ENCODE measurements around the gene RNF11.

RNF11 gene

DNA sequence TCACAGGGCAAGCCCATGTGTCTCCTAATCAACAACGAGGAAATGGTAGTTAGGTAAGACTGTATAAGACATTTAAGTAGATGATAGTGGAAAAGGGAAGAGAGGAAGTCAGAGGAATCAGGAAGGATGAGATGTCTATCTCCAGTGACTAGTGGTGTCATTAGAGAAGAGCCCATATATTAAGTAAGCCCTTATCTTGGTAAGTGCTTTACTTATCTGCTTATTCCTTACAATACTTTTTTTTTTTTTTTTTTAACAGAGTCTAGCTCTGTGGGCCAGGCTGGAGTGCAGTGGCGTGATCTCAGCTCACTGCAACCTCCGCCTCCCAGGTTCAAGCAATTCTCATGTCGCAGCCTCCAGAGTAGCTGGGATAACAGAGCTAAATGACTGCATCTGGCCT lies 29.5 kb downstream of the RNF11 start:
- DNase-seq (ENCODE audit: low spot score) = no peak

- DNase-seq (ENCODE audit: low spot score) = no peak
Measured at GRCh38 chr1:51266181-51266580, 30.1 kb downstream of the RNF11 start.

DNA sequence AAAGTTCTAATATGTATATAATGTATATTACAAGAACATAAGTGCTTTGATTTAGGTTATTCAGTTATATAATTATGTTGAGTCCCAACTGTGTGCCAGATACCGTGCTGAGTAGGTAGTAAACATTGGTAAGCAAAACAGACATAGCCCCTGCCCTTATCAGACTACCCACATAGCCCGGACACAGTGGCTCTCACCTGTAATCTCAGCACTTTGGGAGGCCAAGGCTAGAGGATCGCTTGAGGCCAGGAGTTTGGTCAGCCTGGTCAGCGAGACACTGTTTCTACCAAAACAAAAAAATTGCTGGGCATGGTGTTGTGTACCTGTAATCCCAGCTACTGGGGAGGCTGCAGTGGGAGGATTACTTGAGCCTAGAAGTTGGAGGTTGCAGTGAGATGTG lies 30.7 kb downstream of the RNF11 start:
- DNase-seq (ENCODE audit: low spot score) = no peak

GRCh38 chr1:51268634-51269033 lies 32.6 kb downstream of the RNF11 start:
- no peak for DNase-seq (ENCODE audit: low spot score)

GRCh38 chr1:51270751-51271150 lies 34.7 kb downstream of the RNF11 start:
- no peak for DNase-seq (ENCODE audit: low spot score)

- no peak for DNase-seq (ENCODE audit: low spot score)
Measured at GRCh38 chr1:51272916-51273315, 36.8 kb downstream of the RNF11 start.

GRCh38 chr1:51274676-51275075 lies 38.6 kb downstream of the RNF11 start:
- DNase-seq (ENCODE audit: low spot score) = no peak

- no peak for DNase-seq (ENCODE audit: low spot score)
Measured at GRCh38 chr1:51276286-51276685, 40.2 kb downstream of the RNF11 start.

DNA sequence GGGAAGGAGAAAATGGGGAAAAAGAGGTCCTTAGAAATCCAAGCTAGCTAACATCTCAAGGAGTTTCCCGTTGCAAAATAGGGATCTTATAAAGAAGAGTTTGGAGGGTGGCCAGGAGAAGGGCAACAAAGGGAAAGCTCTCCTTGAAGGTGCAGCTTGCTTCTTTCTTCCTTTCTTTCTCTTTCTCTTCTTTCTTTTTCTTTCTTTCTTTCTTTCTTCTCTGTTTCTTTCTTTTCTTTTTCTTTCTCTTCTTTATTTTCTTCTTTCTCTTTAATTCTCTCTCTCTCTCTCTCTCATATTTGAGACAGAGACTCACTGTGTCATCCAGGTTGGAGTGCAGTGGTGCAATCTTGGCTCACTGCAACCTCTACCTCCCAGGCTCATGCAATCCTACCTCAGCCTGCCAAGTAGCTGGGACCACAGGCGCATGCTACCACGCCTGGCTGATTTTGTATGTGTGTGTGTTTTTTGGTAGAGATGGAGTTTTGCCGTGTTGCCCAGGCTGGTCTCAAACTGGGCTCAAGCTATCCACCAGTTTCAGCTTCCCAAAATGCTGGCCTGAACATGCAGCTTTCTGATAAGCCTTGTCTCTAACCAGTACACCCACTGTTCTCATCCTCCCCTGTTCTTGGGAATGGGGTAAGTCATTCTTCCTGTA lies 44.4 kb downstream of the RNF11 start:
- DNase-seq (ENCODE audit: low spot score) = peak; percentile 79

- no peak for DNase-seq (ENCODE audit: low spot score)
Measured at GRCh38 chr1:51281807-51282206, 45.7 kb downstream of the RNF11 start.

DNA sequence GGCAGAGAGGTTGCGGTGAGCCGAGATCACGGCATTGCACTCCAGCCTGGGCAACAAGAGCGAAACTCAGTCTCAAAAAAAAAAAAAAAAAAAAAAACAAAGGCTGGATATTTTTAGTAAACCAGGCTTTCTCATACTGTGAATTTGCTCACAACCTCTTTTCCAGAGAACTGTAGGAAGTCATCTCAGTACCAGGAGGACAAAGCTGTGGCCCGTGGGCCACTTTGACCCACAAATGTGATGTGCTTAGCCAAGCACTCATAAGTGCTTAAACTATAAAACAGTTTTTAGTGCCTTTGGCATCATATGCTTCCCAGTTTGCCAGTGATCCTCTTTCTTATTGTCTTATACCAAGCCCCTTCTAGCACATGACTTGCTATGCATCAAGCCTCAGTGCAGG lies 46.5 kb downstream of the RNF11 start:
- DNase-seq (ENCODE audit: low spot score) = no peak

- DNase-seq (ENCODE audit: low spot score) = peak; percentile 52
Measured at GRCh38 chr1:51283979-51284378, 47.9 kb downstream of the RNF11 start.

GRCh38 chr1:51284487-51284954 lies 48.4 kb downstream of the RNF11 start:
- peak; percentile 37 for DNase-seq (ENCODE audit: low spot score)

DNA sequence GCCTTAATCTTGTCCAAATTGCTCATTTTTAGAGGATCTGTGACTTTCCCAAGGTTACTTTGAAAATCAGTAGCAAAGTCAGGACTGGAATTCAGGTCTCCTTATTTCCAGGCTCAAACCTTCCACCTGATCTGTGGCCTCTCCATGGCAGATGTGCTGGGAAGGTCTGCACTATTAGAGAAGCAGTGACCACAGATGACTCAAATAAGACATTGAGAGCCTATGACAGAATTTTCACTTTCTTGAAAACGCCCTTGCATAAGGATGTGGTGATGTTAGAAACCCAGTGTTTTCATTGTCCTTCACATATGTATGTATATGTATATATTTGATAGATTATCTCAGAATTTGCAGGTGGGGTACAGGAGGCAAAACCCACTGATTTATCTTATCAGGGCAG lies 49.0 kb downstream of the RNF11 start:
- no peak for DNase-seq (ENCODE audit: low spot score)

DNA sequence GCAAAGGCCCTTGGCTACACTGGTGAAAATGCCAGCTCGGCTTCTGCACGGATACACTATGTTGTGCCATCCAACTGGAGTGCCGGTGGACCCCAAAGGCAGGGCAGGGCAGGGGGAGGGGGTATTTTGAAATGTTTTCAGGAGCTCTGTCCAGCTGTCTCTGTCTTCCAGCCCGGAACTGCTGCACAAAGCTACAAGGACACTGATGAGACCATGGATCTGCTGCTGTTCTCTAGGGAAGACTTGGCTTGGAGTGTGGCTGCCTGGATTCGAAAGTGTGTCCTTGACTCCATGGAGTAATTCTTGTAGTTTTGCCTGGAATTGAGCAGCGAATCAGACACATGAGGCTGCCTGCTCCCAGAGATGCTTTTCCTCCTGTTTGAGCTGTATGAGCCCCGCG lies 51.9 kb downstream of the RNF11 start:
- no peak for DNase-seq (ENCODE audit: low spot score)

- DNase-seq (ENCODE audit: low spot score) = no peak
Measured at GRCh38 chr1:51288578-51288977, 52.5 kb downstream of the RNF11 start.

GRCh38 chr1:51289676-51290488 lies 53.8 kb downstream of the RNF11 start:
- DNase-seq (ENCODE audit: low spot score) = no peak

DNA sequence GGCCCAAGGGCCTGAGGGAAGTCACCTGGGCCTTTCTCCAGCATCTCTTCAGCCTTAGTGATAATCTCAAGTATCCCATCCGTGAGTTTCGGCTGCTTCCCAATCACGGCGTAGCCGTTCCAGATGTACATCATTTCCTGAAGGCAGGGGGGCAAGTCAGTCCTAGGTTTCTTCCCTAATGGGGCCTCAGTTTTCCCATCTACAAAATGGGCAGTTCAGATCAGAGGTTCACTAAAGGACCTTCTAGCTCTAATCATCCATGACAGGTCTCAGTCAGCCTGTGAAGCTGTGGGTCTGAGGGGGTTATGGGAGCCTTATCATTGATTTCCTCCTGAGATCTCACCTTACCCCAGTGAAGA lies 54.4 kb downstream of the RNF11 start:
- no peak for DNase-seq (ENCODE audit: low spot score)

DNA sequence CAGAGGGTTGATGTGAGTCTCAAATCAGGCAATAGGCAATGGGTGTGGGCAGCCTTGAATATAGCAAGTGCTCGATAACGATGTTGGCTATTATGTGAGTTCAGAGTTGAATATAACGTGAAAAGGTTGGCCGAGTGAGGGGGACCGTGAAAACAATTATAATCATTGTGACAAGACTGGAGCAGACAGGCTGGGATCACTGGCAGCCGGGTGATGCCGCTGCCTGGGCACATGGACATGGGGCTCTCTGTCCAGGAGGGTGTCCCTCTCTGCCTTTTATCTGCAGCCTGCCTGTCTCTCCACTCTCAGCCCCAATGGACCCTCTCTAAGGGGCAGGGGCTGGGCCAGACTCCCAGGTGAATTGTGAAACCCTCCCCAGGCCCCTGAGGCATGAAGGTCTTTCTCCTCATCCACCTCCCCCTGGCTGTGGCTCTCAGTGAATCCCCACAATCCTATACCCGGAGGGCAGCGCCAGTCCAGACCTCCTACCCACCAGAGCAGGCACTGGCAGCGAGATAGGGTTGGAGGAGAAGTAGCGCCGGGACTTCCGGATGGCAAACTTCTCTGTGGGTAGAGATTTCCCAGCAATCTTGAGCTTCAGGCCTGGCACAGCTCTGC lies 57.9 kb downstream of the RNF11 start:
- no peak for DNase-seq (ENCODE audit: low spot score)

DNA sequence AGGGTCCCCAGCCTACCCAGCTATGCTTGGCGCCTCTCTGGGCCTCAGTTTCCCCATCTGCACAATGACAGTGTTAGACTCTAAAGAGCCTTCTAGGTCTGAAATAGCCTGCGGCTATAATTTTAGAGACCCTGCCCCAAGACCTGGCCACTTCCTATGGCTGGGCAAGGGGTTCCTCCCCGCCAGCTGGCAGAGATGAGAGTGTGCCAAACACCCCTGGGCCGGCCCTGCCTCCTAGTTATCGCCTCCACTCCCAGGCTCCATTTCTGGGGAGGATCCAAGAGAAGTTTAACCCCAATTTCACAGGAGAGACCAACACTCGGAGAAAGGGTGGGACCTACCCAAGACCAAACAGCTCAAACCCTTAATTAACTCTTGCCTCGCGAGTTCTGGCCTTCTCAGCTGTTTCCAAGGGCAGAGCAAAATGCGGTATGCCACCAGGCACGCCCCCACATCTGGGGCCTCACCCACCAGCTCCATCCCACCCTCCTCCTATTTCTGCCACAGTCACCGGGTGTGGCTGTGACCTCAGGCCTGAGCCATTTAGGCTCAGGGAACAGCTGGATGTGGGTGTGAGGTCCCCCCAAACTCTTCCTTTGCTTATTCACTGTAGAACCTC lies 58.6 kb downstream of the RNF11 start:
- no peak for DNase-seq (ENCODE audit: low spot score)

GRCh38 chr1:51295926-51296325 lies 59.9 kb downstream of the RNF11 start:
- DNase-seq (ENCODE audit: low spot score) = no peak

- peak; percentile 89 for DNase-seq (ENCODE audit: low spot score)
Measured at GRCh38 chr1:51296383-51297357, 60.6 kb downstream of the RNF11 start.
